Keratinocyte (primary cell): ENCODE results near the gene BIK. TPM values are rescaled to one million over a fixed set of nuclear protein-coding genes. Genes with fewer than 3 reads are reported as not detected.

Experiments
- DNase-seq: peaks from one replicate; pipeline ENCODE4 v3.0.0-alpha.2; 2011; ENCODE audit warnings: low read depth, missing footprints, low spot score
- FAIRE-seq: peaks from 2 replicates; lab custom pipeline; 2011; peaks lifted over from hg19 to GRCh38; lab: Jason Lieb, UNC
- H2AFZ ChIP-seq: 2 replicates; pipeline ENCODE4 v1.6.0; 2012; ENCODE audit warnings: low read length, control low read depth, inconsistent platforms; ENCODE audit not compliant: control insufficient read depth
- H3K27ac ChIP-seq: 2 replicates; pipeline ENCODE4 v1.5.1; 2011; ENCODE audit warnings: low read length; ENCODE audit not compliant: control insufficient read depth, insufficient read depth
- H3K27me3 ChIP-seq: 3 replicates; pipeline ENCODE4 v1.6.0; 2011; ENCODE audit warnings: low read length; ENCODE audit not compliant: control insufficient read depth, insufficient read depth; ENCODE audit errors: extremely low read depth
- H3K36me3 ChIP-seq, 2 experiments: 2 replicates in 1 of 2; 3 replicates in 1 of 2; pipeline ENCODE4 v1.5.1; 2011; ENCODE audit warnings: low read length in 2 of 2, mild to moderate bottlenecking in 1 of 2; ENCODE audit not compliant: control insufficient read depth in 2 of 2, insufficient read depth in 2 of 2; ENCODE audit errors: extremely low read depth in 1 of 2
- H3K4me1 ChIP-seq: 3 replicates; pipeline ENCODE4 v1.5.1; 2011; ENCODE audit warnings: low read length; ENCODE audit not compliant: control insufficient read depth, insufficient read depth; ENCODE audit errors: extremely low read depth
- H3K4me2 ChIP-seq: 3 replicates; pipeline ENCODE4 v1.6.0; 2011; ENCODE audit warnings: low read depth, low read length; ENCODE audit not compliant: control insufficient read depth, insufficient read depth; ENCODE audit errors: extremely low read depth
- H3K4me3 ChIP-seq, 3 experiments: fragments of 200-600 bp in 1 of 3; sonication (generic) in 1 of 3; 2 replicates in 2 of 3; 3 replicates in 1 of 3; pipeline ENCODE4 v1.5.1; 2011 to 2016; ENCODE audit warnings: low read length in 3 of 3, mild to moderate bottlenecking in 3 of 3, control low read depth in 2 of 3, inconsistent platforms in 1 of 3, low read depth in 1 of 3, mixed read lengths in 1 of 3, mixed run types in 1 of 3, moderate library complexity in 1 of 3; ENCODE audit not compliant: control insufficient read depth in 2 of 3, insufficient read depth in 2 of 3; ENCODE audit errors: extremely low read depth in 1 of 3
- H3K79me2 ChIP-seq: 2 replicates; pipeline ENCODE4 v1.6.0; 2012; ENCODE audit warnings: low read length; ENCODE audit not compliant: control insufficient read depth, insufficient read depth
- H3K9ac ChIP-seq: 3 replicates; pipeline ENCODE4 v1.6.0; 2011; ENCODE audit warnings: low read length; ENCODE audit not compliant: control insufficient read depth, insufficient read depth; ENCODE audit errors: extremely low read depth
- H3K9me1 ChIP-seq: 3 replicates; pipeline ENCODE4 v1.6.0; 2011; ENCODE audit warnings: low read length; ENCODE audit not compliant: control insufficient read depth, insufficient read depth; ENCODE audit errors: extremely low read depth
- H3K9me3 ChIP-seq: 2 replicates; pipeline ENCODE4 v1.5.1; 2012; ENCODE audit warnings: low read depth, low read length; ENCODE audit not compliant: control insufficient read depth
- H4K20me1 ChIP-seq: 3 replicates; pipeline ENCODE4 v1.6.0; 2011; ENCODE audit warnings: low read length; ENCODE audit not compliant: control insufficient read depth, insufficient read depth; ENCODE audit errors: extremely low read depth
- EZH2 ChIP-seq: IDR thresholded peaks from one replicate; pipeline ENCODE4 v1.6.1; 2012; ENCODE audit warnings: inconsistent platforms, mild to moderate bottlenecking, low read length, moderate library complexity
- dilution Hi-C: fragments of 300-500 bp; cut with MboI; formaldehyde crosslinking; loops from one replicate; pipeline ENCODE4 v1.7.0; 2020; ENCODE audit warnings: low sequenced_read_pairs; ENCODE audit not compliant: extremely low pct_ligation_motif_present
- polyA plus RNA-seq, 5 experiments: library from polyadenylated mRNA; depleted of rRNA in 3 of 5; stranded (reverse) in 3 of 5; stranded (forward) in 1 of 5; unstranded in 1 of 5; fragments of >200 nt; gene quantifications; 1 replicate in 1 of 5; 2 replicates in 3 of 5; 3 replicates in 1 of 5; pipeline versions ENCODE4 v1.2.1 to v1.2.3, GENCODE V29; 2011 to 2012; ENCODE audit warnings: missing spikeins in 2 of 5, low read depth in 1 of 5, low replicate concordance in 1 of 5
- TF ChIP-seq, protein P1 (sequence below), 3 experiments: IDR thresholded peaks in 1 of 3; conservative IDR thresholded peaks in 1 of 3; optimal IDR thresholded peaks in 1 of 3; 2 replicates in 2 of 3; 3 replicates in 1 of 3; pipeline versions ENCODE3 to v1.5.1; 2011; ENCODE audit warnings: low read length in 3 of 3, mild to moderate bottlenecking in 3 of 3, moderate library complexity in 2 of 3, control low read depth in 1 of 3, inconsistent platforms in 1 of 3; ENCODE audit not compliant: insufficient read depth in 2 of 3; ENCODE audit errors: extremely low read depth in 1 of 3

The BIK gene
- polyA plus RNA-seq, 1 donor (not counting 4 experiments of a cell fraction or from before 2014, with no cell fraction given), result 4.4 TPM

DNA sequence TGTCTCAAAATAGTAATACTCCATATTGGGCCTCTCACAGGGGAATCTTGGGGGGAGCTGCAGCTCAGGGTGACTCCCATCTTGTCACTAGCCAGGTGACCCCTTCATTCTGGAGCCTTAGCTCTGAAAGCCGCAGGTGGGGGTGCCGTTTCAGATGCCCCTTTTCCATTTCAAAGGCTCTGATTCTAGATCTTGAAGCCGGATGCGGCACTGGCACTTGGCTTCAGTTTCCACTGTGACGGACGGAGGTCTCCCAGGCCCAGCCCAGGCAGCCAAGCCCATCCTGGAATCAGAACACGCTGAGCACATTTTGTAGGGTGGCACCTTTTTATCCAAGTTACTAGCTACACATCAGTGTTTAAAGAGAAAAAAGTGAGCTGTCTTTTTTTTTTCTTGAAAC is 6.4 kb downstream of the BIK start:
- no peak overlapping the region for H3K27ac ChIP-seq
- no peaks in the 10 kb centered on the region for H4K20me1 ChIP-seq
- H3K36me3 ChIP-seq, result no peaks in the 10 kb centered on the region
- no peaks in the 10 kb centered on the region for H3K27me3 ChIP-seq
- H3K4me1 ChIP-seq, result no peaks in the 10 kb centered on the region
- dilution Hi-C loops, result no loop called here
- H2AFZ ChIP-seq, result no peak overlapping the region
- no peak overlapping the region for H3K9ac ChIP-seq
- FAIRE-seq, result no peak
- no peak overlapping the region for H3K4me2 ChIP-seq
- peaks cover 9% of the 10 kb centered on the region for H3K79me2 ChIP-seq
- no peaks in the 10 kb centered on the region for H3K9me1 ChIP-seq
- no peak for DNase-seq
- H3K4me3 ChIP-seq, result no peak overlapping the region
- H3K9me3 ChIP-seq, result no peaks in the 10 kb centered on the region
- TF ChIP-seq, protein P1, sequence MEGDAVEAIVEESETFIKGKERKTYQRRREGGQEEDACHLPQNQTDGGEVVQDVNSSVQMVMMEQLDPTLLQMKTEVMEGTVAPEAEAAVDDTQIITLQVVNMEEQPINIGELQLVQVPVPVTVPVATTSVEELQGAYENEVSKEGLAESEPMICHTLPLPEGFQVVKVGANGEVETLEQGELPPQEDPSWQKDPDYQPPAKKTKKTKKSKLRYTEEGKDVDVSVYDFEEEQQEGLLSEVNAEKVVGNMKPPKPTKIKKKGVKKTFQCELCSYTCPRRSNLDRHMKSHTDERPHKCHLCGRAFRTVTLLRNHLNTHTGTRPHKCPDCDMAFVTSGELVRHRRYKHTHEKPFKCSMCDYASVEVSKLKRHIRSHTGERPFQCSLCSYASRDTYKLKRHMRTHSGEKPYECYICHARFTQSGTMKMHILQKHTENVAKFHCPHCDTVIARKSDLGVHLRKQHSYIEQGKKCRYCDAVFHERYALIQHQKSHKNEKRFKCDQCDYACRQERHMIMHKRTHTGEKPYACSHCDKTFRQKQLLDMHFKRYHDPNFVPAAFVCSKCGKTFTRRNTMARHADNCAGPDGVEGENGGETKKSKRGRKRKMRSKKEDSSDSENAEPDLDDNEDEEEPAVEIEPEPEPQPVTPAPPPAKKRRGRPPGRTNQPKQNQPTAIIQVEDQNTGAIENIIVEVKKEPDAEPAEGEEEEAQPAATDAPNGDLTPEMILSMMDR (optimal IDR thresholded peaks at IDR 0.05 in 1 of 3, IDR thresholded peaks at IDR 0.05 in 1 of 3, conservative IDR thresholded peaks at IDR 0.05 in 1 of 3; ENCODE audit: extremely low read depth in 1 of 3, insufficient read depth in 2 of 3, low read length in 3 of 3), result no peak
- no peak for TF ChIP-seq EZH2

DNA sequence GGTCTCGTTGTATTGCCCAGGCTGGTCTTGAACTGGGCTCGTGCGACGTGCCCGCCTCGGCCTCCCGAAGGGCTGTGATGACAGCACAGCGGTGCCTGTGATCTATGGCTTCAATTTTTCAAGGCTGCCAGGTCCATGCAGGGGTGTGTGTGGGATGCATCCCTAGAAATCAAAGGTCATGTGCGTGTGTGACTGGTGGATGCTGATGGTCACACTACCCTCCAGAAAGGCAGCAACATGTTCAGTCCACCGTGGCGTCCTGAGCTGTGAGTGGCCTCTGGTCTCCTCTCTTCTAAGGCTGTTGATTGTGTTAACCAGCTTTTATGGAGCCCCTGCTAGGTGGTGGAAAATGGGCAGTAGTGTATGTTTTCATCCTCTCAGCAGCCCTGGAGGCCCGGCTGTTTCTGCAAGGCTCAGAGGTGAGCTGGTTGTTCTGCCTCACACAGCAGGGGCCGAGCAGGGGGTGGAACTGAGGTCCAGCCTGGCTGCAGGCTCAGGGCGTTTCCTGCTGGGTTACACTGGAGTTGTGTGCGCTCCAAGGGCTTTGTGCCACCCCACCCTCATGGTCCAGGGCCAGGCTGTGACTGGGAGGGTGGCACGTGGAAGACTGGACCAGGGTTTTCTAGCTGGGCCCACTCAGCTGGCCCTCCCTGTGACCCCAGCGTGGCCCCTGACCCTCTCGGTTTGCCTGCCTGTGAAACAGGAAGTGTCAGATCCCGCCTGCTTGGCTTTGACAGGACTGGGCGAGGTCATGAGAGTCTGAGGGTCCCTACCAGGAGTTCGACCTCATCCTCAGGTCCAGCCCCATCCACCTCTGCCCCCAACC is 7.7 kb downstream of the BIK start:
- no peak for TF ChIP-seq EZH2
- TF ChIP-seq, protein P1 (optimal IDR thresholded peaks at IDR 0.05 in 1 of 3, IDR thresholded peaks at IDR 0.05 in 1 of 3, conservative IDR thresholded peaks at IDR 0.05 in 1 of 3; ENCODE audit: extremely low read depth in 1 of 3, insufficient read depth in 2 of 3, low read length in 3 of 3), result no peak
- Histone ChIP-seq H3K79me2 (peaks cover 9% of the 10 kb centered on the region), H3K27ac (no peak overlapping the region), H3K9ac (no peak overlapping the region), H2AFZ (no peak overlapping the region), H3K36me3 (no peaks in the 10 kb centered on the region), H3K4me2 (no peak overlapping the region), H3K9me1 (no peaks in the 10 kb centered on the region), H3K9me3 (no peaks in the 10 kb centered on the region), H4K20me1 (no peaks in the 10 kb centered on the region), H3K4me1 (no peaks in the 10 kb centered on the region), H3K4me3 (no peak overlapping the region), H3K27me3 (no peaks in the 10 kb centered on the region)
- FAIRE-seq (no peak), DNase-seq (no peak)
- dilution Hi-C loops, result no loop called here
